GM10248 (cell line): Measurements from ENCODE around the gene FBXW11.

ENCODE experiments used
- CTCF ChIA-PET: fragments of 300-600 bp; sonication (Branson Sonifier 250); formaldehyde crosslinking; extraction: SDS; loops from one replicate; lab custom pipeline; 2021; ENCODE audit warnings: antibody characterized with exemption; lab: Yijun Ruan, JAX
- POLR2A ChIA-PET: fragments of 350-650 bp; sonication (Branson Sonifier 250); formaldehyde crosslinking; extraction: SDS; loops from one replicate; lab custom pipeline; 2020; ENCODE audit warnings: antibody characterized with exemption; lab: Yijun Ruan, JAX
- DNase-seq: peaks from one replicate; pipeline ENCODE4 v3.0.0; 2012; ENCODE audit errors: extremely low spot score
- CTCF ChIP-seq: IDR thresholded peaks from 2 replicates; pipeline ENCODE4 v1.5.1; 2012; ENCODE audit warnings: mild to moderate bottlenecking, low read depth; ENCODE audit errors: extremely low read depth, missing control alignments, control extremely low read depth

Gene FBXW11

GRCh38 chr5:171968531-171968930, 37.9 kb downstream of the FBXW11 start:
- ChIA-PET POLR2A (interaction anchor here (0.6 kb wide), 1 partner anchor 16 kb away, joined by 3 read pairs; no protein-coding TSS in a partner anchor), CTCF (interaction anchor here (0.9 to 1.3 kb wide), 2 partner anchors 10 kb away, joined by 3 to 5 read pairs; no protein-coding TSS in a partner anchor)
- no peak for DNase-seq
- TF ChIP-seq CTCF, result no peak

- no peak for DNase-seq
- ChIA-PET CTCF (no interaction called here), POLR2A (no interaction called here)
- TF ChIP-seq CTCF, result no peak
Observed at GRCh38 chr5:171966964-171967363, 39.5 kb downstream of the FBXW11 start.

- no peak for TF ChIP-seq CTCF
- ChIA-PET CTCF (no interaction called here), POLR2A (no interaction called here)
- no peak for DNase-seq
Observed at GRCh38 chr5:171966270-171966669, 40.2 kb downstream of the FBXW11 start.

GRCh38 chr5:171965745-171966144, 40.7 kb downstream of the FBXW11 start:
- ChIA-PET CTCF (no interaction called here), POLR2A (no interaction called here)
- DNase-seq, result no peak
- TF ChIP-seq CTCF, result no peak

- no peak for TF ChIP-seq CTCF
- ChIA-PET POLR2A (no interaction called here), CTCF (interaction anchor here (2.9 kb wide), 1 partner anchor 51 kb away, joined by 14 read pairs; no protein-coding TSS in a partner anchor)
- no peak for DNase-seq
Observed at GRCh38 chr5:171963416-171963815, 43.0 kb downstream of the FBXW11 start.

- TF ChIP-seq CTCF, result no peak
- CTCF ChIA-PET, result interaction anchor here (0.8 to 2.9 kb wide), 8 partner anchors 9 to 227 kb away, joined by 3 to 14 read pairs (median 3); partner anchors contain the start of gene STK10
- POLR2A ChIA-PET, result no interaction called here
- peak; percentile 60 for DNase-seq
Observed at GRCh38 chr5:171961117-171961516, 45.3 kb downstream of the FBXW11 start.
